OCI-LY3 (cell line): ENCODE measurements around the gene SCAMP3.
"Not testable (repeated sequence)": the region's sequence is repeated elsewhere in the genome, so short reads cannot be mapped to it uniquely, and the experiment has no call there.

ENCODE experiments used
- H2AFZ ChIP-seq: fragments of 200-600, 300-600 bp; shearing (Covaris generic); 2 replicates; pipeline ENCODE4 v1.6.0; 2014; ENCODE audit warnings: antibody characterized with exemption, low read depth, low read length
- H3K27ac ChIP-seq: fragments of 200-600, 300-600 bp; sonication (generic); 2 replicates; pipeline ENCODE4 v1.5.1; 2014; ENCODE audit warnings: mild to moderate bottlenecking, low read length, moderate library complexity, mixed read lengths
- H3K27me3 ChIP-seq: fragments of 200-600, 300-600 bp; sonication (generic); 2 replicates; pipeline ENCODE4 v1.6.1; 2014; ENCODE audit warnings: low read depth, low read length, mixed read lengths
- H3K36me3 ChIP-seq: fragments of 200-600, 300-600 bp; sonication (generic); replicated peaks from 2 replicates; pipeline ENCODE3; 2014; ENCODE audit warnings: low read depth, low read length, mixed read lengths
- H3K4me1 ChIP-seq: fragments of 300-600, 200-600 bp; sonication (generic); 2 replicates; pipeline ENCODE4 v1.6.1; 2014; ENCODE audit warnings: low read length, mixed read lengths
- H3K4me2 ChIP-seq: fragments of 200-600, 300-600 bp; sonication (generic); 2 replicates; pipeline ENCODE4 v1.6.1; 2014; ENCODE audit warnings: low read length, mixed read lengths
- H3K4me3 ChIP-seq: fragments of 300-600, 200-600 bp; sonication (generic); 2 replicates; pipeline ENCODE4 v1.5.1; 2014; ENCODE audit warnings: antibody characterized with exemption, mild to moderate bottlenecking, low read length, moderate library complexity
- H3K79me2 ChIP-seq: fragments of 300-600, 200-600 bp; shearing (Covaris generic); 2 replicates; pipeline ENCODE4 v1.6.1; 2014; ENCODE audit warnings: mild to moderate bottlenecking, low read length, mixed read lengths
- H3K9ac ChIP-seq: fragments of 300-600, 200-600 bp; shearing (Covaris generic); 2 replicates; pipeline ENCODE4 v1.6.0; 2014; ENCODE audit warnings: mild to moderate bottlenecking, low read length, moderate library complexity
- H3K9me3 ChIP-seq: fragments of 200-600, 300-600 bp; shearing (Covaris generic); 2 replicates; pipeline ENCODE4 v1.6.1; 2014; ENCODE audit warnings: low read length, mixed read lengths; ENCODE audit not compliant: insufficient read depth
- H4K20me1 ChIP-seq: fragments of 200-600, 300-600 bp; sonication (generic); 2 replicates; pipeline ENCODE4 v1.6.1; 2016; ENCODE audit warnings: low read length, mixed read lengths; ENCODE audit not compliant: insufficient read depth
- EZH2phosphoT487 ChIP-seq: fragments of 200-600 bp; shearing (Covaris generic); IDR thresholded peaks from 2 replicates; pipeline ENCODE4 v1.6.1; 2018; ENCODE audit warnings: antibody characterized with exemption, mixed run types, low read depth
- TF ChIP-seq, protein P1 (sequence below): fragments of 200-600, 300-600 bp; sonication (generic); IDR thresholded peaks from 2 replicates; pipeline ENCODE4 v1.5.1; 2014; ENCODE audit warnings: antibody characterized with exemption, low read length, low read depth

The SCAMP3 gene

DNA sequence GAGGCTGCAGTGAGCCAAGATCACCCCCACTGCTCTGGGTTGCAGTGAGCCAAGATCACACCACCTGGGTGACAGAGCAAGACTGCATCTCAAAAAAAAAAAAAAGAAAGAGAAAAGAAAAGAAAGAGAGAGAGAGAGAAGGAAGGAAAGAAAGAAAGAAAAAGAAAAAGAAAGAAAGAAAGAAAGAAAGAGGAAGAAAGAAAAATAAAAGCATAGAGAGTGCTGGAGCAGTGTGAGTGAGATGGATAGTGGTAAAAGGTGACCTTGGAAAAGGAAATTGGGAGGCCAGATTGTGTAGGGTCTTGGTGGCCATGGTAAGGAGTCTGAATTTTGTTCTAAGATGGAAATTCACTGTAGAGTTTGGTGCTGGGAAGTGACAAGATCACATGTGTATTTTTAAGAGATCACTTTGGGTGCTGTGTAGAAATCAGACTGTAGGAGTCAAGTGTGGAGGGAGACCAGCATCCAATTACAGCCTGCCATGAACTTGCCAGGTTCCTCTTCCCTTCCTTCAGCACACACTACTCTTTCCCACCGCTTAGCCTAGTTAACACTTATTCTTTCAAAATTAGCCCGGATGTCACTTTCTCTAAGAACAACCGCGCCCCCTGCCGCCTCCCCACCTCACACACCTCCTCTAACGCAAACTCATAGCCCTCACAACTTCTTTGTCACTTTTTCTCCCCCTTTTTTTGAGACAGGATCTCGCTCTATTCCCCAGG, 35.8 kb downstream of the SCAMP3 start:
- peak overlapping the region; percentile 95 for H3K9ac ChIP-seq
- H3K79me2 ChIP-seq = peaks cover 19% of the 10 kb centered on the region
- peaks cover 6% of the 10 kb centered on the region for H3K36me3 ChIP-seq
- peak overlapping the region; percentile 34; the same call in 1 of the 2 replicates for H2AFZ ChIP-seq
- H3K4me3 ChIP-seq = peak overlapping the region; percentile 85
- H3K4me2 ChIP-seq = peak overlapping the region; percentile 83
- TF ChIP-seq, protein P1, sequence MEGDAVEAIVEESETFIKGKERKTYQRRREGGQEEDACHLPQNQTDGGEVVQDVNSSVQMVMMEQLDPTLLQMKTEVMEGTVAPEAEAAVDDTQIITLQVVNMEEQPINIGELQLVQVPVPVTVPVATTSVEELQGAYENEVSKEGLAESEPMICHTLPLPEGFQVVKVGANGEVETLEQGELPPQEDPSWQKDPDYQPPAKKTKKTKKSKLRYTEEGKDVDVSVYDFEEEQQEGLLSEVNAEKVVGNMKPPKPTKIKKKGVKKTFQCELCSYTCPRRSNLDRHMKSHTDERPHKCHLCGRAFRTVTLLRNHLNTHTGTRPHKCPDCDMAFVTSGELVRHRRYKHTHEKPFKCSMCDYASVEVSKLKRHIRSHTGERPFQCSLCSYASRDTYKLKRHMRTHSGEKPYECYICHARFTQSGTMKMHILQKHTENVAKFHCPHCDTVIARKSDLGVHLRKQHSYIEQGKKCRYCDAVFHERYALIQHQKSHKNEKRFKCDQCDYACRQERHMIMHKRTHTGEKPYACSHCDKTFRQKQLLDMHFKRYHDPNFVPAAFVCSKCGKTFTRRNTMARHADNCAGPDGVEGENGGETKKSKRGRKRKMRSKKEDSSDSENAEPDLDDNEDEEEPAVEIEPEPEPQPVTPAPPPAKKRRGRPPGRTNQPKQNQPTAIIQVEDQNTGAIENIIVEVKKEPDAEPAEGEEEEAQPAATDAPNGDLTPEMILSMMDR = peak; percentile 90
- TF ChIP-seq EZH2phosphoT487 = no peak
- H4K20me1 ChIP-seq = no peaks in the 10 kb centered on the region
- H3K27me3 ChIP-seq = no peaks in the 10 kb centered on the region
- no peaks in the 10 kb centered on the region for H3K9me3 ChIP-seq
- H3K27ac ChIP-seq = peak overlapping the region; percentile 77
- peaks cover 16% of the 10 kb centered on the region for H3K4me1 ChIP-seq

DNA sequence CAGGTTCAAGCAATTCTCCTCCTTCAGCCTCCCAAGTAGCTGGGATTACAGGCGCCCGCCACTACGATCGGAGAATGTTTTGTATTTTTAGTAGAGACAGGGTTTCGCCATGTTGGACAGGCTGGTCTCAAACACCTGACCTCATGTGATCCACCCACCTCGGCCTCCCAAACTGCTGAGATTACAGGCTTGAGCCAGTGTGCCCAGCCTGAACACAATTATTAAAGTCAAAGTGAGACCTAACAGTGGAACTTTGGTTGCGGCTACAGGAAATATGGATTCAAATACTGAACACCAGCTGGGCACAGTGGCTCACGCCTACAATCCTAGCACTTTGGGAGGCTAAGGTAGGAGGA, 36.8 kb downstream of the SCAMP3 start:
- Histone ChIP-seq H3K79me2 (peaks cover 19% of the 10 kb centered on the region), H3K4me2 (peak overlapping the region; percentile 83; the same call in 1 of the 2 replicates), H3K4me1 (peaks cover 16% of the 10 kb centered on the region)
- H2AFZ ChIP-seq, H3K9me3 ChIP-seq, H3K36me3 ChIP-seq, H3K9ac ChIP-seq, H3K27ac ChIP-seq, H3K4me3 ChIP-seq, H4K20me1 ChIP-seq, H3K27me3 ChIP-seq: not testable (repeated sequence)

DNA sequence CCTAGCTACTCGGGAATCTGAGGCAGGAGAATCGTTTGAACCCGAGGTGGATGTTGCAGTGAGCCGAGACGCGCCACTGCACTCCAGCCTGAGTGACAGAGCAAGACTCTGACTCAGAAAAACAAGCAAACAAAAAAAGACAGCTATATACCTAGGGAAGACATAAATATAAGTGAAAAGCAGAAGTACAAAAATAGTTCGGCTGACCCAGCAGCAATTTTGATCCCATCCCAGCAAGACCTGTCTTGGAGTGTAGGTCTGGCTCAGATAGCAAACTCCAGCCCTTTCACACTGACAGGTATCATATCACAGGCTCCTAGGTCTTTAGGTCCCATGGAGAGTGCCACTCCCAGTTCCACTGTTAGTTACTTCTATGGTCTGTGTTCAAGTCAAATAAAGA, 39.1 kb downstream of the SCAMP3 start:
- Histone ChIP-seq H4K20me1 (no peaks in the 10 kb centered on the region), H3K27ac (no peak overlapping the region), H3K4me2 (no peak overlapping the region), H2AFZ (no peak overlapping the region), H3K4me1 (peaks cover 19% of the 10 kb centered on the region), H3K27me3 (no peaks in the 10 kb centered on the region), H3K4me3 (no peak overlapping the region), H3K9me3 (no peaks in the 10 kb centered on the region), H3K36me3 (peaks cover 6% of the 10 kb centered on the region), H3K79me2 (peaks cover 19% of the 10 kb centered on the region), H3K9ac (no peak overlapping the region)
- TF ChIP-seq EZH2phosphoT487 = no peak
- TF ChIP-seq, protein P1 = no peak

DNA sequence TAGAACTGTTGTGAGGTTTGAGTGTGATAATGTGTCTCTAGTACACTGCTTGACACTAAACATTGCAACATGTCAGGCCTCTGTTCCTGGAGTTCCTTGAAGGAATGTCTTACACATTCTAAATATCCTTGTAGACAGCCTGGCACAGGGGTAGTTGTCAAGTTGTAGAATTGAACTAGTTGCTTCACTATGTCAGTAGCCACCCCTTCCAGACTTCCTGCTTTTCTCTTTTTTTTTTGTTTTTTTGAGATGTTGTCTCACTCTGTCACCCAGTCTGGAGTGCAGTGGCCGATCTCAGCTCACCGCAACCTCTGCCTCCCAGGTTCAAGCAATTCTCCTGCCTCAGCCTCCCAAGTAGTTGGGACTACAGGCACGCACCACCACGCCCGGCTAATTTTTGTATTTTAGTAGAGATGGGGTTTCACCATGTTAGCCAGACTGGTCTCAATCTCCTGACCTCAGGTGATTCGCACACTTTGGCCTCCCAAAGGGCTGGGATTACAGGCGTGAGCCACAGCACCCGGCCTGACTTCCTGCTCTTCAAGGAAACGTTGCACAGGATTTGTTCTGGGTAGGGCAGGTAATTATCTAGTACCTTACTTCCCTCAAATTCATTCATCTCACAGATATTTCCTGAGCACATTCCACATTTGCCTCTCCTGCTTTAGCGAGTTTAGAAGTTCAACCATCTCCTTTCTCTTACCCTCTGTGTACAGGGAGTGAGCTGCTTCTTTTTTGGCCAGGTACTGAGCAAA, 41.8 kb downstream of the SCAMP3 start:
- H2AFZ ChIP-seq, H4K20me1 ChIP-seq, H3K9me3 ChIP-seq, H3K4me1 ChIP-seq, H3K9ac ChIP-seq, H3K79me2 ChIP-seq, H3K4me3 ChIP-seq, H3K27me3 ChIP-seq, H3K27ac ChIP-seq, H3K4me2 ChIP-seq, H3K36me3 ChIP-seq: not testable (repeated sequence)

DNA sequence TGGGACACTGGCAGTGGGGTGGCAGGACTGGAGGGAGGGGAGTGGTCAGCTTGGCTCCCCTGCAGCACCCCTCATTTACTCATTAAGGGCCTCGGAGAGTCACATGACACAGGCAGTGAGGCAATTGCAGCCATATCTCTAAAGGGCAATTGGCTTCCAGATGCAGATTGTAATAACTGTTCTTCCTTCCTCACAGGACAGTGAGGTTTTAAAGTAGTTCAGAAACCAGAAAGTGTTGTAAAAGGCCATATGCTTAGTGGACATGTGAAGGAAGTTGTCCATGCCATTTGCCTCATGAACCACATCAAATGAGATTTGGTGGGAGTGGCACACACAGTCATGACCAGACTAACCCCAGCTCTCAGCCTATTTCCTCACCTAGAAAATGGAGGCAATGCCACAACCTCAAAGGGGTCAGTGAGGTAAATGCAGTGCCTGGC, 42.5 kb downstream of the SCAMP3 start:
- H2AFZ ChIP-seq = 0 out of 2 replicates have a peak overlapping the region, but pooled peaks have one; percentile 32
- no peaks in the 10 kb centered on the region for H3K27me3 ChIP-seq
- H3K4me3 ChIP-seq = no peak overlapping the region
- no peak overlapping the region for H3K9ac ChIP-seq
- H3K4me2 ChIP-seq = peak overlapping the region; percentile 5; the same call in 1 of the 2 replicates
- peaks cover 5% of the 10 kb centered on the region; the same call in 1 of the 2 replicates for H3K4me1 ChIP-seq
- no peaks in the 10 kb centered on the region for H3K9me3 ChIP-seq
- H3K27ac ChIP-seq = no peak overlapping the region
- no peaks in the 10 kb centered on the region for H4K20me1 ChIP-seq
- TF ChIP-seq EZH2phosphoT487 = no peak
- TF ChIP-seq, protein P1 = no peak
- no peaks in the 10 kb centered on the region for H3K36me3 ChIP-seq
- H3K79me2 ChIP-seq = no peaks in the 10 kb centered on the region
